GM12878 (cell line): ENCODE data around the gene RPL18. TPM values are rescaled to one million over a fixed set of nuclear protein-coding genes. Genes with fewer than 3 reads are reported as not detected.

Experiments
- ATAC-seq: fragments of 200-7000 bp; cut with Tn5 transposase; 3 replicates; pipeline ENCODE4 v1.9.1; 2020; ENCODE audit warnings: mild to moderate bottlenecking, moderate library complexity
- BruUV-seq: library from RNA; stranded (reverse); fragments of 400-500 nt; replicated peaks from 2 replicates; lab custom pipeline; 2021; lab: Mats Ljungman, UMichigan
- CTCF ChIA-PET: fragments of 300-600 bp; sonication (Branson Sonifier 250); formaldehyde crosslinking; extraction: SDS; loops from one replicate; lab custom pipeline; 2021; ENCODE audit warnings: inconsistent platforms; lab: Yijun Ruan, JAX
- POLR2A ChIA-PET: fragments of 350-600 bp; formaldehyde crosslinking; extraction: SDS; loops from one replicate; lab custom pipeline; 2021; ENCODE audit warnings: inconsistent platforms; lab: Charles Lee
- RAD21 ChIA-PET: fragments of 300-600 bp; sonication (Branson Sonifier 250); formaldehyde crosslinking; loops from one replicate; lab custom pipeline; 2023; ENCODE audit warnings: antibody characterized with exemption; ENCODE audit not compliant: unreplicated experiment; lab: Charles Lee
- SMC1A ChIA-PET: fragments of 300-600 bp; sonication (Branson Sonifier 250); formaldehyde crosslinking; loops from one replicate; lab custom pipeline; 2023; ENCODE audit not compliant: unreplicated experiment, uncharacterized antibody; lab: Charles Lee
- DNase-seq: peaks from one replicate; pipeline ENCODE4 v3.0.0-alpha.2; 2011; ENCODE audit warnings: low read depth, low spot score
- FAIRE-seq: peaks from 3 replicates; lab custom pipeline; 2011; peaks lifted over from hg19 to GRCh38; lab: Jason Lieb, UNC
- H2AFZ ChIP-seq: 2 replicates; pipeline ENCODE4 v1.6.0; 2011; ENCODE audit warnings: low read depth, low read length, control low read depth; ENCODE audit not compliant: control insufficient read depth
- H3K27ac ChIP-seq: 2 replicates; pipeline ENCODE4 v1.5.1; 2011; ENCODE audit warnings: control low read depth; ENCODE audit not compliant: control insufficient read depth, insufficient read depth
- H3K27me3 ChIP-seq, 2 experiments: replicated peaks in 1 of 2; 2 replicates each; pipeline versions ENCODE4 v1.6.0 to v1.6.1; 2011; ENCODE audit warnings: low read length in 1 of 2; ENCODE audit not compliant: control insufficient read depth in 2 of 2, insufficient read depth in 2 of 2
- H3K36me3 ChIP-seq, 2 experiments: 2 replicates each; pipeline ENCODE4 v1.5.1; 2011; ENCODE audit warnings: low read length in 1 of 2; ENCODE audit not compliant: control insufficient read depth in 2 of 2, insufficient read depth in 2 of 2
- H3K4me1 ChIP-seq: 2 replicates; pipeline ENCODE4 v1.6.1; 2011; ENCODE audit warnings: mild to moderate bottlenecking, low read length, moderate library complexity, mixed read lengths; ENCODE audit not compliant: control insufficient read depth, insufficient read depth
- H3K4me2 ChIP-seq: 2 replicates; pipeline ENCODE4 v1.6.0; 2011; ENCODE audit warnings: control low read depth; ENCODE audit not compliant: control insufficient read depth, insufficient read depth
- H3K4me3 ChIP-seq: fragments of 200-600 bp; sonication (generic); 2 replicates; pipeline ENCODE4 v1.5.1; 2016
- H3K79me2 ChIP-seq: 2 replicates; pipeline ENCODE4 v1.6.0; 2011; ENCODE audit warnings: low read length; ENCODE audit not compliant: control insufficient read depth, insufficient read depth
- H3K9ac ChIP-seq: 2 replicates; pipeline ENCODE4 v1.8.0; 2011; ENCODE audit warnings: low read length, control low read depth, mixed read lengths; ENCODE audit not compliant: control insufficient read depth, insufficient read depth
- H3K9me3 ChIP-seq: replicated peaks from 3 replicates; pipeline ENCODE4 v1.5.1; 2011; ENCODE audit warnings: mild to moderate bottlenecking, low read length; ENCODE audit not compliant: control insufficient read depth, insufficient read depth
- H4K20me1 ChIP-seq: 2 replicates; pipeline ENCODE4 v1.6.0; 2011; ENCODE audit not compliant: control insufficient read depth, insufficient read depth
- BCLAF1 ChIP-seq: fragments of 450-650 bp; IDR thresholded peaks from 2 replicates; pipeline ENCODE4 v1.6.1; 2017; ENCODE audit warnings: antibody characterized with exemption, mild to moderate bottlenecking, moderate library complexity
- CHD4 ChIP-seq: fragments of 200-600 bp; sonication (generic); IDR thresholded peaks from 2 replicates; pipeline ENCODE4 v1.6.1; 2016; ENCODE audit warnings: mild to moderate bottlenecking
- ELK1 ChIP-seq: IDR thresholded peaks from 2 replicates; pipeline ENCODE4 v1.6.1; 2012; ENCODE audit warnings: low read depth, low read length, improper control_type of control experiment
- IKZF2 ChIP-seq, 2 experiments: fragments of 450-650 bp; IDR thresholded peaks; 2 replicates each; pipeline ENCODE4 v1.6.1; 2017; ENCODE audit warnings: mild to moderate bottlenecking in 2 of 2, moderate library complexity in 2 of 2
- MXI1 ChIP-seq: fragments of 150-350 bp; IDR thresholded peaks from 2 replicates; pipeline ENCODE4 v1.6.1; 2011; ENCODE audit warnings: low read depth, mild to moderate bottlenecking, inconsistent platforms, low read length, improper control_type of control experiment
- REST ChIP-seq: IDR thresholded peaks from 2 replicates; pipeline ENCODE4 v1.6.1; 2012; ENCODE audit warnings: mild to moderate bottlenecking, low read depth, low read length
- USF1 ChIP-seq: IDR thresholded peaks from 2 replicates; pipeline ENCODE4 v1.6.1; 2011; ENCODE audit warnings: borderline replicate concordance, low read depth, mild to moderate bottlenecking, moderate library complexity, mixed read lengths, low read length; ENCODE audit not compliant: insufficient read depth; ENCODE audit errors: extremely low read length
- WGBS: methylation state at CpG from one replicate; pipeline ENCODE4 v1.1.6; 2016; ENCODE audit warnings: low lambda C conversion rate; ENCODE audit not compliant: insufficient replicate concordance, insufficient coverage; ENCODE audit errors: missing lambda C conversion rate; 5-methylcytosine and 5-hydroxymethylcytosine counted together
- in situ Hi-C: fragments of 300-500 bp; cut with MboI; formaldehyde crosslinking; loops from 9 replicates; pipeline ENCODE4 v1.14.3; 2018; ENCODE audit warnings: mixed read lengths
- intact Hi-C: fragments of 100-400 bp; cut with micrococcal nuclease; formaldehyde crosslinking; loops from one replicate; pipeline ENCODE4 v1.14.2; 2022; ENCODE audit not compliant: unreplicated experiment
- polyA plus RNA-seq, 11 experiments: library from polyadenylated mRNA; depleted of rRNA in 4 of 11; unstranded in 6 of 11; stranded (reverse) in 5 of 11; fragments of >200 nt; fragmentation: Nextera tagmentation in 4 of 11; fragmentation: Illumina TruSeq in 1 of 11; extraction: Ambion mirVana in 4 of 11; extraction: Trizol in 1 of 11; gene quantifications; 1 replicate in 1 of 11; 2 replicates in 10 of 11; pipeline versions ENCODE4 v1.2.1 to v1.2.3, GENCODE V29; 2011 to 2016; ENCODE audit warnings: inconsistent platforms in 2 of 11, missing spikeins in 2 of 11, low read depth in 1 of 11
- total RNA-seq, 4 experiments: library from RNA; depleted of rRNA in 3 of 4; stranded (reverse); fragments of >200 nt in 3 of 4; fragmentation: Illumina TruSeq in 1 of 4; extraction: Trizol in 1 of 4; gene quantifications; 2 replicates each; pipeline versions ENCODE4 v1.2.1 to v1.2.3, GENCODE V29; 2013 to 2021

Gene RPL18
- total and polyA plus RNA-seq, 10 of the 15 experiments (the other 5 are each of a cell fraction or from before 2014, with no cell fraction given) = 393 to 4,267 (median 2,019) TPM

- intact Hi-C loops (loop anchor here (5.0 kb wide), 1 partner anchor 118 kb away; no protein-coding TSS in a partner anchor), in situ Hi-C loops (no loop called here)
- Histone ChIP-seq H3K27me3 (no peaks in the 10 kb centered on the region), H3K36me3 (no peaks in the 10 kb centered on the region), H3K79me2 (no peaks in the 10 kb centered on the region), H3K9ac (no peak overlapping the region), H2AFZ (no peak overlapping the region), H3K9me3 (no peaks in the 10 kb centered on the region; the same call in 1 of the 3 replicates), H4K20me1 (no peaks in the 10 kb centered on the region), H3K27ac (no peak overlapping the region), H3K4me1 (peaks cover 9% of the 10 kb centered on the region), H3K4me3 (no peak overlapping the region), H3K4me2 (no peak overlapping the region)
- FAIRE-seq (no peak), DNase-seq (no peak), ATAC-seq (no peak)
- CTCF ChIA-PET = interaction anchor here (3.6 kb wide), 1 partner anchor 10 kb away, joined by 20 read pairs; no protein-coding TSS in a partner anchor
- SMC1A ChIA-PET = no interaction called here
- BruUV-seq = no TSS peak
- RAD21 ChIA-PET = no interaction called here
- no peak for TF ChIP-seq IKZF2 (IDR thresholded peaks at IDR 0.05)
- WGBS = 78% methylated on average over 14 of the region's 14 CpGs
- POLR2A ChIA-PET = interaction anchor here (0.5 kb wide), 1 partner anchor 8 kb away, joined by 3 read pairs; no protein-coding TSS in a partner anchor
Measured at GRCh38 chr19:48664476-48664875, 45.5 kb upstream of the RPL18 start.

- CTCF ChIA-PET = interaction anchor here (3.6 kb wide), 1 partner anchor 11 kb away, joined by 20 read pairs; no protein-coding TSS in a partner anchor
- 33% methylated on average over 4 of the region's 4 CpGs for WGBS
- intact Hi-C loops (loop anchor here (5.0 kb wide), 1 partner anchor 119 kb away; no protein-coding TSS in a partner anchor), in situ Hi-C loops (no loop called here)
- no peaks in the 10 kb centered on the region; the same call in 2 of the 3 replicates for H3K9me3 ChIP-seq
- RAD21 ChIA-PET = interaction anchor here (1.0 kb wide), 1 partner anchor 13 kb away, joined by 3 read pairs; no protein-coding TSS in a partner anchor
- H3K4me2 ChIP-seq = no peak overlapping the region
- no peak overlapping the region for H3K27ac ChIP-seq
- H3K9ac ChIP-seq = no peak overlapping the region
- no peaks in the 10 kb centered on the region for H3K27me3 ChIP-seq
- H3K4me3 ChIP-seq = no peak overlapping the region
- BruUV-seq = no TSS peak
- no peaks in the 10 kb centered on the region for H3K79me2 ChIP-seq
- no peak for FAIRE-seq
- POLR2A ChIA-PET = no interaction called here
- SMC1A ChIA-PET = no interaction called here
- no peak for ATAC-seq
- no peaks in the 10 kb centered on the region for H3K36me3 ChIP-seq
- peaks cover 9% of the 10 kb centered on the region for H3K4me1 ChIP-seq
- DNase-seq = no peak
- no peaks in the 10 kb centered on the region for H4K20me1 ChIP-seq
- H2AFZ ChIP-seq = no peak overlapping the region
- no peak for TF ChIP-seq CHD4
- no peak for TF ChIP-seq USF1
- TF ChIP-seq REST = no peak
- no peak for TF ChIP-seq MXI1
- no peak for TF ChIP-seq BCLAF1
- TF ChIP-seq ELK1 = no peak
Measured at GRCh38 chr19:48663667-48664066, 44.7 kb upstream of the RPL18 start.
